NCI-H1417 treated with DMSO at 0.1 percent for 48 hours (cell line): ENCODE data around the gene SOX2.
A peak's percentile ranks its signal among the peaks of the same experiment; 100 is the strongest.

Experiments used
- DNase-seq: peaks from one replicate; lab custom pipeline; 2025; lab: John Stamatoyannopoulos, UW

SOX2 gene

GRCh38 chr3:181722766-181723425 is 11.2 kb downstream of the SOX2 start:
- no peak for DNase-seq

GRCh38 chr3:181723625-181724191 is 12.0 kb downstream of the SOX2 start:
- DNase-seq = no peak

- no peak for DNase-seq
These were observed 12.7 kb downstream of the SOX2 start for GRCh38 chr3:181724192-181724965.

GRCh38 chr3:181725131-181725731 is 13.5 kb downstream of the SOX2 start:
- DNase-seq = no peak

- DNase-seq = no peak
These were observed 14.1 kb downstream of the SOX2 start for GRCh38 chr3:181725830-181726229.

GRCh38 chr3:181726351-181727330 is 14.9 kb downstream of the SOX2 start:
- peak; percentile 62 for DNase-seq

DNA sequence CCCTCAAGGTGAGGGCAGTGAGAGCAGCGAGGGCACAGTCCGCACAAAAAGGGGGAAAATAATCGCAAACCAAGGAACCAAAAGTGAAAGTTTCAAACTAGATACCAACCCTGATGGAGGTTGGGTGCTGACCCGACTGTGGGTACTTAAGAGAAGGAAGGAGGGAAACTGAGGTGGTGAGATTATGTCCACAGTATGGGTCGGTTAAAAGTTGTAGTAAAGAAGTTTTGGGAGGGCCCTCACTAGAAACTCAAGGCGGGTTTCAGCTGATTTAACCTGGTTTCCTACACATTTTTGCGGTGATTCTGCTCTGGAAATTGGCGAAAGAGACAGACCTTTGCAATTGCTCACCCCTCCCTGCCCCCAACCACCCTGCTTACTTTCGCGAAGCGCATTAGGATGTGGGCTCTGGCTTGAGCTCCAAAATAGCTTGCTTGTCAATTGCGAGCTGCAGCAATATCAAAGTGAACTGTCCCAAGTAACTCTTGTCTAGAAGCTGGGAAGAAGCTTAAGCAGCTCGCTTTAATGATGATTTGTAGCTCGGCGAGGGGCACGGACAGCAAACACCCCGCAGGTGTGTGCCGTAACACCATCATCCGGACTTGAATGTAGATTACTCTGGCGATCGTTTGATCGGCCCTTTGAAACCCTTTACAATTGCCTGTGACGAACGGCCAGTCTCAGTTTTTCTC is 15.8 kb downstream of the SOX2 start:
- DNase-seq = no peak

GRCh38 chr3:181728470-181729340 is 17.0 kb downstream of the SOX2 start:
- DNase-seq = no peak

GRCh38 chr3:181729341-181729869 is 17.7 kb downstream of the SOX2 start:
- no peak for DNase-seq

- no peak for DNase-seq
These were observed 18.6 kb downstream of the SOX2 start for GRCh38 chr3:181730316-181730715.

DNA sequence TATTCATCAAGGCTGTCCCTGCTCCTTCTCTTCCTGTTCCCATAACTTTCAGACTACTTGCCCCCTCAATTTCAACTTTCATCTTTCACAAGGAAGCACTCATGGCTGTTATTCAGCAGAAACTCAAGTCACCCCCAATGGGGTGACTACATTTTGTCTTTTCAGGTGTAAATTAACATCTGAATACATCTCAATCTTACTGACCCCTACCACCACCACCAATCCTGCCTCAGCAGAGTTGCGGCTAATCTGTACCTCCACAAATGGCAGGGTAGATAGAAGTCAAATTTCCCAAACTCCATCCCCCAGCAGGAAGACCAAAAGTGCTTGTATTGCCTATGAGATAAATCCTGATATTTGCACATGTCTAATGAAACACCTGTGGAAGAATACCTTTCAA is 19.2 kb downstream of the SOX2 start:
- DNase-seq = no peak

DNA sequence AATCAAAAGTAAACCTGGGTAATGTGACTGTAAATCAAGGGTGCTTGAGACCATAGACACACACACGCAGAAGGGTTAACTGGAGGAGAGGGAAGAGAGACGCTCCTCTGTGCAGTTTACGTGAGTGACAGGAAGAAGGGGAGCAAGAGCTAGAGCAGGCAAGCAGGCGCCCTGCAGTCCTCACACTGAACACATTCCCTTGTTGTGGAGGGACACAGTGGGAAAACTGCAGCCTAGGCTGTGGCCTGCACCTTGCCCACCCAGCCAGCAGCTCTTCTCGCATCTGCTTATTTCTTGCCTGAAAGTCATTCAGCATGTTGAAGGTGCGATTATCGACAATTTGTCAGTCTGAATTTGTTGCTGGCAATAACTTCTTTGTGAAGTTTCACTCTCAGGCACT is 24.2 kb downstream of the SOX2 start:
- no peak for DNase-seq

DNA sequence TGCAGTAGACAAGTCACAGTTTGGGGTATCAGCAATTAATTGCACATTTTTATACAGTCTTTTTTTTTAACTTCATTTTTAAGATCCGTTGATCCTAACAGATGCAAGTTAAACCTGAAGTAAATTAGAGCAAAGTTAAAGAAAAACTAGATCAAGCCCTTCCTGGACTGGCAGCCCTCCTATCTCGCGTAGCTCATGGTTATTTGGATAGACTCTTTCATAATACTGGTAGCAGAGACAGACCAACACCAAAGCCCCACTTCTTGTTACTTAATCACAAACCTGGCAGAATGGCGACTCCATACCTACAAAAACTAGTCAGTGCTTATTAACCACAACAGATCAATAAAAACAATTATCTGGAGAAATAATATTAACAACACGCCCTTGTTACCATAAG is 26.8 kb downstream of the SOX2 start:
- no peak for DNase-seq

GRCh38 chr3:181739628-181740027 is 27.9 kb downstream of the SOX2 start:
- DNase-seq = no peak

DNA sequence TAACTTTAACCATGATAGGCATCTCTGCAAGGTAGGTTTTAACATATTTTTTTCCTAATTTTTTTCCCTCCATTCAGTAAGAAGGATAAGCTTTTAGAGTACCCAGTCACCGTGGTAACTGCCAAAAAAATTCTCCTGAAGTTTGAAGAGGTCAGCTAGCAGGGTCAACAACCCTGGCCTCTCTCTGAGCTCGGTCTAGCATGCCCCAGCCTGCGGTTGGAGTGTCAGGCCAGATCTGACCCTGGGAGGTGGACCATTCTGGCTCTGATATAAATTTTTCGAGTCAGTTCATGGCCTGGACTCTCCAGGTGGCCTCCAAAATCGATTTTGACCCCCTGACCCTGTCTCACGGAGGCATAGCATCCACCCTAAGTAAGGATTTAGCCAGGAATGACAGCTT is 29.7 kb downstream of the SOX2 start:
- DNase-seq = no peak

GRCh38 chr3:181752202-181752671 is 40.5 kb downstream of the SOX2 start:
- DNase-seq = no peak

GRCh38 chr3:181753391-181753790 is 41.7 kb downstream of the SOX2 start:
- DNase-seq = no peak

GRCh38 chr3:181755959-181756358 is 44.2 kb downstream of the SOX2 start:
- DNase-seq = no peak

- no peak for DNase-seq
These were observed 45.0 kb downstream of the SOX2 start for GRCh38 chr3:181756645-181757297.
